NCI-H2196 treated with DMSO at 0.1 percent for 48 hours (cell line): Measurements from ENCODE around the gene ARMC8.
A peak's percentile ranks its signal among the peaks of the same experiment; 100 is the strongest.
"Not testable (repeated sequence)": the region's sequence is repeated elsewhere in the genome, so short reads cannot be mapped to it uniquely, and the experiment has no call there.

Experiments used
- DNase-seq: peaks from one replicate; lab custom pipeline; 2025; ENCODE audit not compliant: unreplicated experiment; lab: John Stamatoyannopoulos, UW

Gene ARMC8

GRCh38 chr3:138187296-138188012, at the start of gene ARMC8:
TSS of gene ARMC8 (plus strand) at chr3:138187301. CDS start at chr3:138187555, 254 bp downstream.
- DNase-seq: peak; percentile 64

GRCh38 chr3:138137861-138138260, 49.2 kb upstream of the ARMC8 start:
- no peak for DNase-seq

- DNase-seq: no peak
These were observed 47.4 kb upstream of the ARMC8 start for GRCh38 chr3:138139691-138140090.

- DNase-seq: no peak
These were observed 46.2 kb upstream of the ARMC8 start for GRCh38 chr3:138140940-138141339.

GRCh38 chr3:138142181-138142580, 44.9 kb upstream of the ARMC8 start:
- not testable (repeated sequence) for DNase-seq

GRCh38 chr3:138148503-138148902, 38.6 kb upstream of the ARMC8 start:
- DNase-seq: no peak

- no peak for DNase-seq
These were observed 32.6 kb upstream of the ARMC8 start for GRCh38 chr3:138154534-138154933.

- no peak for DNase-seq
These were observed 29.4 kb upstream of the ARMC8 start for GRCh38 chr3:138157743-138158142.

GRCh38 chr3:138165061-138165460, 22.0 kb upstream of the ARMC8 start:
- no peak for DNase-seq

- no peak for DNase-seq
These were observed 14.5 kb upstream of the ARMC8 start for GRCh38 chr3:138172625-138173024.

- DNase-seq: no peak
These were observed 13.2 kb upstream of the ARMC8 start for GRCh38 chr3:138173769-138174420.

GRCh38 chr3:138174421-138175131, 12.5 kb upstream of the ARMC8 start, which contains the start of gene DBR1:
TSS of gene DBR1 (minus strand) at chr3:138174921. CDS start at chr3:138174795, 126 bp downstream.
- peak; percentile 79 for DNase-seq

- DNase-seq: peak; percentile 76
These were observed 6.6 kb upstream of the ARMC8 start for GRCh38 chr3:138180375-138181029.

GRCh38 chr3:138184994-138185393, 2.1 kb upstream of the ARMC8 start:
- DNase-seq: no peak

GRCh38 chr3:138186221-138186620, 880 bp upstream of the ARMC8 start:
- no peak for DNase-seq

GRCh38 chr3:138186803-138187295, 252 bp upstream of the ARMC8 start:
- peak; percentile 89 for DNase-seq

GRCh38 chr3:138188013-138188730, 1.1 kb downstream of the ARMC8 start:
- no peak for DNase-seq

GRCh38 chr3:138195481-138195880, 8.4 kb downstream of the ARMC8 start:
- DNase-seq: peak; percentile 20

- DNase-seq: no peak
These were observed 8.9 kb downstream of the ARMC8 start for GRCh38 chr3:138196023-138196422.

GRCh38 chr3:138197058-138197457, 10.0 kb downstream of the ARMC8 start:
- no peak for DNase-seq
